GM19397 (cell line): Measurements from ENCODE around the gene PDE7B.
"Not testable (repeated sequence)": the region's sequence is repeated elsewhere in the genome, so short reads cannot be mapped to it uniquely, and the experiment has no call there.

Experiments used
- ATAC-seq: cut with Tn5 transposase; IDR thresholded peaks from one replicate; pipeline ENCODE4 v1.9.1; 2021; ENCODE audit warnings: mild to moderate bottlenecking, moderate library complexity; ENCODE audit not compliant: unreplicated experiment

The PDE7B gene

DNA sequence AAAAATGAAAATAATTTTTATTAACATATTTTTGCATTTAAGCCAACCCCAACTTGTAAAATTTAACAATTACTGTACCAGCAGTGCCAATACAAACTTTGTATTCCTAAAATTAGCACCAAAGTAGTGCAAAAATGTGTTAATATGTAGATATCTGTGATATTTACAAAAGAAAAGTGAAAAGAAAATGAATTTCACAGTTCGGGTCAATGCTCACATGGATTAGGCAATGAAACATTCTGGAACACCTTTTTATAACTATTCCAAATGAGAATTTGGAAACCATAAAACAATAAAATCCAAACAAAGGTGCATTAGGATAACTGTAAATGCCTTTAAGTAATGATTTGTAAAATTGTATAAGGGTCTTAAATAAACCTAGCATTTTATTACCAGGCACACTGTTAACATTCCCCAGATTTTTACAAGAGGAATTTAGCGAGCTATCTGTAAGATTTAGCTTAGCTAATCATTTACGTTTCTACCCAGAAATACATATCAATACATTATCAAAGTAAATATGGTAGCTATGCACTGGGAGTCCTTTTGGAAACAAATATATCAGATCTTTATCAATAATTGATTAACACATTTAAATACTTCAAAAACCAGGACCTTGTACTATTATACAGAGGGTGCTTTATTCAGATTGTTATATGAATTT is 286.4 kb downstream of the PDE7B start:
- no peak for ATAC-seq

DNA sequence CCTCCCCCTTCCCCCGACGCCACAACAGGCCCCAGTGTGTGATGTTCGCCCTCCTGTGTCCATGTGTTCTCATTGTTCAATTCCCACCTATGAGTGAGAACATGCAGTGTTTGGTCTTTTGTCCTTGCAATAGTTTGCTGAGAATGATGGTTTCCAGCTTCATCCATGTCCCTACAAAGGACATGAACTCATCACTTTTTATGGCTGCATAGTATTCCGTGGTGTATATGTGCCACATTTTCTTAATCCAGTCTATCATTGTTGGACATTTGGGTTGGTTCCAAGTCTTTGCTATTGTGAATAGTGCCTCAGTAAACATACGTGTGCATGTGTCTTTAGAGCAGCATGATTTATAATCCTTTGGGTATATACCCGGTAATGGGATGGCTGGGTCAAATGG is 287.6 kb downstream of the PDE7B start:
- not testable (repeated sequence) for ATAC-seq

DNA sequence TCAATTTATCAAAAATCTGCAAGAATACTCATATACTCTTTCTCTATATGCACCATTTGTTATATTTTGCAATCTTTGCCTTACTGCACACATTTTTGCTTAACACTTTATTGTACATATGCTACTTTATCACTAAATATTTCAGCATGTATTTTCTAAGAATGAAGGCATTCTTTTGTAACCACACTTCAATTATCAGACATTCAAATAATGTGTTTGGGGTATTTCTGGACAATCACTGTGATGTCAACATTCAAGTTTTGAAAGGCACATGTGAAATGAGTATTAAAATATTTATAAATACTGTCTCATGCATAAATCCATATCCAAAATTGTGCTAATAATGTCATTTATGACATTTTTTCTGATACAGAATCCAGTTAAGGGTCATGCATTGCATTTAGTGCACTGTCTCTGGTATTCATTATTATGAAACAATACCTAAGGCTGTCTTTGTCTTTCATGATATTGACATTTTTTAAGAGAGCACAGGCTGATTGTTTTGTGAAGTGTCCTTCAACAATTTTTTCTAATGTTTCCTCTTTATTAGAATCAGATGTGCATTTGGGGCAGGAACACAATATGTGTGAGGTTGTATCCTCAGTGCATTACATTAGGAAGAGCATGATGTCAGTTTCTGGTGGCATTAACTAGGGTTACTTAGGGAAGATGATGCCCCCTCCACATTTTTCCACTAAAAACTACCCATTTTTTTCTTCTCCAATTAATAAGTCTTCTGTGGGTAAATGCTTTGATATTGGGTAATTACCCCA is 292.9 kb downstream of the PDE7B start:
- ATAC-seq: no peak

DNA sequence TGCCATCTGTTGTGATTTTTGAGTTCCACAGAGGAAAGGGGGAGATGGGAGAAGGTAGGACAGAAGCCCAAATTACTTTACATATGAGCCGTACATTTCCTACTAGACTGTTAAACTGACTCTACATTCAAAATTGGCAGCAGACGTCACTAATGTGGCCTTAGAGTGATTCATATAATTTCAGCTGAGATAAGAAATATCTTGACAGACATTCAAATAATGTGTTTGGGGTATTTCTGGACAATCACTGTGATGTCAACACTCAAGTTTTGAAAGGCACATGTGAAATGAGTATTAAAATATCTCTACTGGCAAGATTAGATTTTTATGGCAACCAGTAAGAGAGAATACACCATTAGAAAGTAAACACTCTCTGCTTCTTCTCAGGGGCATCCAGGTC is 294.6 kb downstream of the PDE7B start:
- no peak for ATAC-seq

DNA sequence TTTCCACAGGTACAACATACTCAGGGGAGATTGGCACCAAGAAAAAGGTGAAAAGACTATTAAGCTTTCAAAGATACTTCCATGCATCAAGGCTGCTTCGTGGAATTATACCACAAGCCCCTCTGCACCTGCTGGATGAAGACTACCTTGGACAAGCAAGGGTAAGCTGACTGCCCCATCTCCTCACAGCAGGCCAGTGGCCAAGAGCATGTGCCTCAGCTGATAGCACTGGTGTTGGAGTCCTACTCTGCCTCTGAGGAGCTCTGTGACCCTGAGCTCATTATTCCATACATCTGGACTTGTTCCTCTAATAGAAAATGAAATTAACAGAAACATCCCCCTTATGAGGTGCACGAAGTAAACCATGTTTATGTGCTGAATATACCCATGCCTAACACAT is 295.8 kb downstream of the PDE7B start:
- ATAC-seq: no peak

DNA sequence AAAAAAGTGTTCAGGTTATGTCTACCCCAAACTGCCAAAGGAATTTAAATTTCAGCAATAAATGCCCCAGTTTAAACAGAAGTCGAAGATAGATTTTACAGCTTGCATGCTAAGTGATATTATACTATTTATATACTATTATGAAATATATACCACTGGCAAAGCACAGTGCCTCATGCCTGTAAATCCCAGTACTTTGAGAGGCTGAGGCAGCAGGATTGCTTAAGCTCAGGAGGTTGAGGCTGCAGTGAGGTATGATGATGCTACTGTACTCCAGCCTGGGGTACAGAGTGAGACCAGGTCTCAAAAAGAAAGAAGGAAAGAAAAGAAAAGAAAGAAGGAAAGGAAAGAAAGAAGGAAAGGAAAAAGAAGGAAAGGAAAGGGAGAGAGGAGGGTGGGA is 296.6 kb downstream of the PDE7B start:
- ATAC-seq: no peak

DNA sequence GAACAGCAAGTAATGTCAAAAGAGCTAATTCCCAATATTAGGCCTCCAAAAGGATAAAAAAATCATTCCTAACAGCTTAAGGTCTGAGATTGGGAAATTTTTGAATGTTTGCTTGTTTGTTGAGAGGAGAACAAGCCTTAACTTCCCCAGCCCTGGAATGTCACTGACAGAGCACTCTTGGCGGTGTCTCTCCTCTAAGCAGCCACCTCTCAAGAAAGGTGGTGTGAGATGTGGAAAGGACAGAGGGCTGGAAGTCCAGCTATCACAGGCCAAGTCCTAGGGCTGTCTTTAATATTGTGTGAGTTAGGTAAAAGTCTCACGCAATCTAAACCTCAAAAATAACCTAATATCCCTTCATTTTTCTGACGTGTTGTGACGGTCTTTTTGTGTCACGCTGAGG is 297.0 kb downstream of the PDE7B start:
- ATAC-seq: no peak

DNA sequence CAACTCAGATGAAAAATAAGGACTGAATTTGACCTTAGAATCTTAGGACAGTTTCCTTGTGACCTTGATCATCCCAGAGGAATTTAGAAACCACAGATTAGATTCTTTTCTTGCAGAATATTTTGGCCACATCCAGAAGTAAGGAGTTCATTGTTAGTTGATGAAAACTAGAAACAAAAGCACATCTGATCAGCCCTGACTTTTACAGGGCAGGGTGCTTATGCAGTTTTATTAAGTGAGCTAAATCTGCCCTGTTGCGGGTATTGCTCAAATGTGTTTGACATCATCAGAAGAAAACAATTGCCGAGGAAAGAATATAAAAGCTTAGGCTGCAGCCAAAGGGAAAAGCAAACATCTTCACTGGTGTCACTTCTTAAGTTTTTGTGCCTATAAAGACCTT is 297.8 kb downstream of the PDE7B start:
- no peak for ATAC-seq

DNA sequence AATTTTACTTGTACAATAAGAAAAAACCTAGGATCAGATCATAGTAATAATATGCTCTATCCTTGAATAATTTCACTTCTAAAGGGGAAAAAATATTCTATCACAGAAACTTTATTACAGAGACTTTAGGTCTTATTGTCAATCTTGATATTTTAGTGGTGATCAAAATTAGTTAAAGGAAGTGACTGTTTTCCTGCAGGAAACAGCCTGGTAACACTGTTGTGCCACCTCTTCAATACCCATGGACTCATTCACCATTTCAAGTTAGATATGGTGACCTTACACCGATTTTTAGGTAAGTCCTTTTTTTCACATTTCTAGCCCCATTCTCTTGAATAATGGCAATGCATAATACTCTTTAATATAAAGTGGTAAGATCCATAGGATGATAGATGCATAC is 299.5 kb downstream of the PDE7B start:
- ATAC-seq: no peak

DNA sequence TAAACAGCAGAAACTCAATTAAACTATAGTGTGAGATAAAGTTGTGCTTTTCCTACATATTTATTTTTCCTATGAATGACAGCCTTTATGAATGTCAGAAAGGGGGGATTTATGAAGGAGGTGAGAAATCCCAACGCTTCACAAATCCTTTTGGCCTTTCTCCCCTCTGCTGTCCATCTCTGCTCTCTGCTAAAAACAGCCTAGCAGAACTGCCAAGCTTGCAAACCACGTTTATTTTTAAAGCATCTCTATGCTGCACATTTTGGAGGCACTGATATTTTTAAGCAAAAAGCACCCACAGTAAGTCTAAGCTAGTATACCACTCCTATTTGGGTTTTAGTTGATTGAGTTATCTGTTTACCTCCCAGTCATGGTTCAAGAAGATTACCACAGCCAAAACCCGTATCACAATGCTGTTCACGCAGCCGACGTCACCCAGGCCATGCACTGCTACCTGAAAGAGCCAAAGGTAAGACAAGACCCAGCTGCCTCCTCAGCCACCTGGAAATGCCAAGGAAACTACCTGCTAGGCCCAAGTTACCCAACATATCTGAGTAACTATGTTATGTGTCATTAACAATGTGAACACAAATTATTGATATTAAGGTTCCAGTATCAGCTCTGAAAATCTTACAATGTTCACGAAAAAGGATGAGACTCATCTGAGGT is 302.3 kb downstream of the PDE7B start:
- ATAC-seq: no peak

DNA sequence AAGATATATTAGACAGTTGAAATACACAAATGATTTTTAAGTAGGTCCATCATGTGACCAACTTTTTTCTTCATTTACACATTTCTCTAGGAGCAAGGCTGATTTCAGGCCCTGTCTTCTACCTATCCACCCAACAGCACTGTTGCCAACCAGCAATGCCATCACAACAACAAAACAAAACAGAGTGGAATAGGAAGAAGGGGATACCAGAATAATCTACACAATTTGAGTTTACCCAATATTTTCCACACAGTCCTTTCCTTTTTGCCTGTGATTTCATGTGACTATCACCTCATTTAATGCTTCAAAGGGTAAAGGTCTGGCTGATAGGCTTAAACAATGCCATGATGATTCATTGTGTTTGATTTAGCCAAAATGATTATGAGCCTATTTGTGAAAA is 303.7 kb downstream of the PDE7B start:
- ATAC-seq: no peak

DNA sequence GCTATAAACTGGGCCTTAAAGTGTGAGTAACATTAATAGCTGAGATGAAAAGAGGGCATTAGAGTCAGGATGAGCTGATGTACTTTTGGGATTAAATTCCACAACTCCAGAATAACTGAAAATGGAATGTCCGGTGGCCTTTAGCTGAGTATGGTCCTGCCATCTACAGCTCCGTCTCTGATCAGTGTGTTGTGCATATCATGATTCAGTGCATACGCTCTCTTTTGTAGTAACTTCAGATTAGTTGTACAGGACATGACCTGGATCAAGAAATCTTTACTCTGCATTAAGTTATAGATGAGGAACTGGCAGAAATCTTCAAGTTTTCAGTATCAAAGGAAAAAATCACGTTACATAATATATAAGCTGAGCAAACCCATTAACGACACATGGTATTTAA is 306.2 kb downstream of the PDE7B start:
- no peak for ATAC-seq

DNA sequence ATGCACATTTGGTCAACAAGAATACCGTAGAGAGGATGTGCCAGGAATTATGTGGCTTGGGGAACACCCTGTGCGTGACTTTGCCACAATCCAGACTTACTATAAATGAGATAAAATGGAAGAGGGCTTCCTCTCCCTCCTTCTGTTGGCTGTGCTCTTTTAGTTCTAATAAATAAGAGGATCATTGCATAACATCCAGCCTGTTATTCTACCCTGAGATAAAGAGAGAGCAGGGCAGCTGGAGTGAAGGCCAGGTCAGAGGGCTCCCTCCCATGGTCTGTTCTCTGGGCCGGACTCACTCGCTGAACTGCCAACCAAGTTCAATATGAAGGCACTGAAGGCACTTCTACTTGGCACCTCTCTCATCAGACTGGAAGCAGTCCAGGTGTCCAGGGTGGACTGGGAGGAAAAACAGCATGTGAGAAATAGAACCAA is 306.9 kb downstream of the PDE7B start:
- ATAC-seq: no peak

DNA sequence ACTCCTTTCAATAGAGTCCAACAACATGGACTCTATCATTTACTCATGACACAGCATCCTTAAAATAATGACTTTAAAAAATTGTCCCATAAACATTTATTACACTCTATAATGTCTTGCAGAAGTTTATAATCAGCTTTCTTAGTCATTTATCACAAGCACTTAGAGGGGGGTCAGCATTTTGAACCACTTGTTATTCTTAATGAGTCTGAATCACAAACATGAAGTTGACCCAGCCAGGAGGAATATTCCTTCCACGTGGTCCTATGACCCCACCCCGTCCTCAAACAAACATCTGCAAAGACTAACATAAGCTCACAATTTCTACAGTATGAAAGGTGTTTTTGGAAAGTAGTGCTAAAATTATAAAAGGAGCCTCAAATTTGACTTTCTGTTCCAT is 307.5 kb downstream of the PDE7B start:
- no peak for ATAC-seq

DNA sequence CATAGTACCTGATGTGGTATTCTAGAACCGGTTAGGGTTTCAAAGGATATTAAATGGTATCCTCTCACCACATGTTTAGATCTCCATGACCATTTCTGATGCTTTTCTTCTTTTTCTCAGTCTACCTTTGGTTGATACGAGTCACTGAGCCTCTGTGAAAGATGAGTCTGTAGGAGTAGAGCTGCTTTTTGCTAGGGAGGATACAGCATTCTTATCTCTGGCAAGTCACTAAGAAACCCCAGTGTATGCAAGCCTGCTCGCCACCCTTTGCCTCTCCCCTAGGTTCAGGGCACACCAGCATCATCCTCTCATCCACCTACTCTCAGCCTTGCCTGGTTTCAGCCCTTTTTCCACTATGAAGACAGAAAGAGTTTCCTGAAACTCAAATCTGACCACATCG is 308.7 kb downstream of the PDE7B start:
- no peak for ATAC-seq

DNA sequence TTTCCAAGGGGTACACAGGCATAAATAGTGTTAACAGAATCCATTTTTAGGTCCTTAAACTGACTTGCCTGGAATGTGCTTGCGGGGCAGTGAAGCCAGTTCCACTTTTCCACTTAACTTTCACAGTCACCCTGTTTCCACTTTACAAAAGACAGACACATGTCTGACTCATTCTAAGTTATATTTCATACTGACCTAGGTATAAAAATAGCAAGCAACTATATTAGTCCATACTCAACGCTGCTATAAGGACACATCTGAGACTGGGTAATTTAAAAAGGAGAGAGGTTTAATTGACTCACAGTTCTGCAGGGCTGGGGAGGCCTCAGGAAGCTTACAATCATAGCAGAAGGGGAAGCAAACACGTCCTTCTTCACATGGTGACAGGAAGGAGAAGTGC is 310.4 kb downstream of the PDE7B start:
- no peak for ATAC-seq

DNA sequence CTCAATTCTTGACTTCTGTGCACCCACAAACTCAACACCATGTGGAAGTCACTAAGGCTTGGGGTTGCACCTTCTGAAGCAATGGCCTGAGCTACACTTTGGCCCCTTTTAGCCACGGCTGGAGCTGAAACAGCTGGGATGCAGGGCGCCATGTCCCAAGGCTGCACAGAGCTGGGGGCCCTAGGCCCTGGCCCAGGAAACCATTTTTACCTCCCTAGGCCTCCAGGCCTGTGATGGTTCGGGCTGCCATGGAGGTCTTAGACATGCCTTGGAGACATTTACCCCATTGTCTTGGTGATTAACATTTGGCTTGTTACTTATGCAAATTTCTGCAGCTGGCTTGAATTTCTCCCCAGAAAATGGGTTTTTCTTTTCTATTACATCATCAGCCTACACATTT is 311.8 kb downstream of the PDE7B start:
- no peak for ATAC-seq

DNA sequence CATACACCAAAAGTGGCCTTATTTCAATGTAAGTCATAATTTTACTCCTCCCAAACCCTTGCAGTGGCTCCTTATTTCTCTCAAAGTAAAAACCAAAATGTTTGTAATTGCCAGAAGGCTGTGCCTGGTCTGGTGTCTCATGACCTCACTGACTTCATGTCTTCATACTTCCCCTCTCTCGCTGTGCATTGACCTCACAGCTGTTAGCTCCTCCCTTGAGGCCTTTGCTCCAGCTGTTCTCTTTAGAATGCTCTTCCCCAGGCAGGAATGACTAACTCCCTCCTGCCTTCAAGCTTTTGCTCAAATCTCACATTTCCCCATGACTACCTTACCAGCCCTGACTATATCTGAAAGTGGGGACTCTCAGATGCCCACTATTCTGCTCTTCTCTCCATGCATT is 315.3 kb downstream of the PDE7B start:
- ATAC-seq: no peak

DNA sequence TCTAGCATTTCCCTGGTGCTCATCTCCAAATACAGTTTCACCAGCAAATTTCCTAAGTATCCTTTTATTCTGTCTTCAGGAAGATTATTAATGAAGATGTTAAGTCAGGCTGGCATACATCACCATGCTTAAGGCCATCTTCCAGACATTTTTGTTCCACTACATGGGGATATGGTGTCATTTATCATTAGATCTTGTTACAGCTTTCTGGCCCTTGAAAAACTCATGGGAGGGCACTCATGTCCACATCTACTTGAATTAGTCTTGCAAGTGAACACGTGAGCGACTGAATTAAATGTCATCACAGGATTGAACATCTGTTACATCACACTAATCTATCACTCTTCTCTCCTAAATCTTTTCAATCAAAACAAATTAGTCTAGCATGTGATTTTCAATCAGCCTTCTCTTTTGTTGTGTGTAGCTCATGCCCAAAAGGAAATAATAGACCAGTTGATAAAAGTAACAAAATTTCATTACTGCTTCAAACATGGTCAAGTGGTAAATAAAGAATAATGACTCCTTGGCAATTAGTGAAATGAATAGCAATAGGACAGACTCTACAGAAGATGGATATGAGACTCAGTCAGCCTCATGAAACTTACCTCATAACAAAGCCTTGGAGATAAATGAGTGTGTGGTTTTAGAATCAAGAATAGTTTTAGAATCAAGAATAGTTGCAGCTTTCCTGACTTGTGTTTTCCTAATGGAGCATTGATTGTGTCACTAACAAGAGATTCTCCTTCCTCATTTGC is 318.1 kb downstream of the PDE7B start:
- no peak for ATAC-seq

DNA sequence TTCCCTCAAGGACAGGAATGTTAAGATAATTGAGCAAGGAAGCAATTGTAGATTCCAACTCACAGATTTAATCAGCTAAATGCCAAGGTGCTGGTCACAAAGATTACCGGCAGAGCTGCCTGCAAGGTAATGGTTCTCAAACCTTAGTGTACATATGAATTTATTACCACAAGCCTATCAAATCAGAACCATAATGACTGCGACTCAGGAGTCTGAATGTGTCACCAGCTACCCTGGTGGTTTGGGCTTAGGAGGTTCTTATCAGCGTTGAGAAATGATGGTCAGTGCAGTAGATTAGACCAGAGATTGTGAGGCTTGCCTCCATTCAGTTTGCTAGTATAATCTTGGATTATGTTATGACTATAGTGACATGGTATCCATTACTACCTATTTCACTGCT is 319.7 kb downstream of the PDE7B start:
- no peak for ATAC-seq
